Measurements from ENCODE around the gene ACSS3. TPM values are rescaled to one million over a fixed set of nuclear protein-coding genes. Genes with fewer than 3 reads are reported as not detected.
"Not testable (repeated sequence)": the region's sequence is repeated elsewhere in the genome, so short reads cannot be mapped to it uniquely, and the experiment has no call there.

ACSS3 gene
- total RNA-seq, 1 donor from 2014 or later, result 1.0 TPM

GRCh38 chr12:81095501-81096232 is 17.8 kb downstream of the ACSS3 start:
- no peak for DNase-seq

GRCh38 chr12:81105687-81106086 is 27.8 kb downstream of the ACSS3 start:
- no peak for DNase-seq

DNA sequence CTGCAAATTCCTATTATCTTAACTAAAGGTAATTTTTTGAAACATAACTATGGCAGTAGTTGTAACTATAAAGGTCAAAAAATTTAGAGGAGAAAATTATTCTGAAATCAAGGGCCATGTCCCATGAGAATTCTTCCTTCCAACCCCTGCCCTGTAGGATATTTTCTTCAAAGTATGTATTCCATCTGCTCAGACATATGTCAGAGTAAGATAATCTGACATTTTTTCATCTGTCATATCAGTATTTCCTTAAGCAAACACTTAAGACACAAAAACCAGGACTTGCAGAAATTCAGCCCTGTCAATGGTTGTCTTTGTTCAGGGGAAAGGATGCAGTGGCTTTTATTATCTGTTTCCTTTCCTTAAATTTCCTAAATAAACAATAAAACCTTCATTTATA is 36.3 kb downstream of the ACSS3 start:
- DNase-seq, result no peak

DNA sequence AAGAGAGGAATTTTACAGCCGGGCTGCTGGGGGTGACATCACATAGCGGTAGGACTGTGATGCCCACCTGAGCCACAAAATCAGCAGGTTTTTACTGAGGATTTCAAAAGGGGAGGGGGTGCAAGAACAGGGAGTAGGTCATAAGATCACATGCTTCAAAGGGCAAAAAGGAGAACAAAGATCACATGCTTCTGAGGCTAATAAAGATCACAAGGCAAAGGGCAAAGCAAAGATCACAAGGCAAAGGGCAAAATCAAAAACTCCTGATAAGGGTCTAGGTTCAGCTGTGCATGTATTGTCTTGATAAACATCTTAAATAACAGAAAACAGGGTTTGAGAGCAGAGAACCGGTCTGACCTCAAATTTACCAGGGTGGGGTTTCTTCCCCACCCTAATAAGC is 41.2 kb downstream of the ACSS3 start:
- not testable (repeated sequence) for DNase-seq

DNA sequence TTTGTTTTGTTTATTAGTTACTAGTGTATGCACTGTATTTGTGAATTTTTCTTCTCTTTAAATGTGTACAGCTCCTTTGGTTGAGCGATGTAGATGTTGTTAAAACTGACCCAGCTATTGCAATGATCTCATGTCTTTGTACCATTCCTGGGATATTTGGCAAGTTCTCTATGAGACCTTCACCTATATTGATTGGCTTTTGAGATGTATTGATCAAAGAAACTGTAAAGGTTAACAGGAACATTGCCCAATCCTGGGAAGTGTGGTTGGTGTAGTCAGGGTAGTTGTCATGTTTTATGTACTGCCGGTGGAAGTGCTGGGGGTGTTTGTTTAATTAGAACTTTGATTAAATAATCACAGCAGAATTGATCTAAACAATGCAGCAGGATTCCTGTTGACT is 43.1 kb downstream of the ACSS3 start:
- no peak for DNase-seq

DNA sequence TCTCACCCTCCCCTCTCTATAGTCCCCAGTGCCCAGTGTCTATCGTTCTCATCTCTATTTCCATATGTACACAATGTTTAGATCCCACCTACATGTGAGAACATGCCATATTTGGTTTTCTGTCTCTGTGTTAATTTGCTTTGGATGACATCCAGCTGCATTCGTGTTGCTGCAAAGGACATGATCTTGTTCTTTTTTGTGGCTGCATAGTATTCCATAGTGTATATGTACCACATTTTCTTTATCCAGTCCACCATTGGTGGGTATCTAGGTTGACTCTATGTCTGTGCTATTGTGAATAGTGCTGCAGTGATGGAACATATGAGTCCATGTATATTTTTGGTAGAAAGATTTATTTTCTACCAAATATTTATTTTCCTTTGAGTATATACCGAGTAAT is 45.7 kb downstream of the ACSS3 start:
- DNase-seq, result no peak

GRCh38 chr12:81125691-81126090 is 47.8 kb downstream of the ACSS3 start:
- DNase-seq, result no peak

GRCh38 chr12:81128930-81129554 is 51.2 kb downstream of the ACSS3 start:
- peak; percentile 62 for DNase-seq

- DNase-seq, result no peak
These were observed 58.6 kb downstream of the ACSS3 start for GRCh38 chr12:81136519-81136918.

- no peak for DNase-seq
These were observed 59.9 kb downstream of the ACSS3 start for GRCh38 chr12:81137801-81138200.

- DNase-seq, result no peak
These were observed 63.3 kb downstream of the ACSS3 start for GRCh38 chr12:81141217-81141616.

DNA sequence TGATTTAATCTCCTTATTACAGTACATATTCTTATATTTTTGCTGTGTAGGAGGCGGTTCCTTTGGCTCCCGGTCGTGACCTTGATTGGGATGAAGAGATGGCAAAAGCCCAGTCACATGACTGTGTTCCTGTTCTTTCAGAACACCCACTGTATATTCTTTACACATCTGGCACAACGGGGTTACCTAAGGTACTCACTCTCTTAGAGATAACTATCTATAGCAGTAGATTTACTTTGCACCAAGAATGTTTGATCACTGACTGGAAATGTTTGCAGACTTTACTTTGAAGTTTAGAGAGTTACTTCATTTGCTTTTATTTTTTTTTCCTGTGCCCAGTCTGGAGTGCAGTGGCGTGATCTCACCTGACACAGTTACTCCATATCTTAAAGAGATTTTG is 65.2 kb downstream of the ACSS3 start:
- DNase-seq, result no peak

DNA sequence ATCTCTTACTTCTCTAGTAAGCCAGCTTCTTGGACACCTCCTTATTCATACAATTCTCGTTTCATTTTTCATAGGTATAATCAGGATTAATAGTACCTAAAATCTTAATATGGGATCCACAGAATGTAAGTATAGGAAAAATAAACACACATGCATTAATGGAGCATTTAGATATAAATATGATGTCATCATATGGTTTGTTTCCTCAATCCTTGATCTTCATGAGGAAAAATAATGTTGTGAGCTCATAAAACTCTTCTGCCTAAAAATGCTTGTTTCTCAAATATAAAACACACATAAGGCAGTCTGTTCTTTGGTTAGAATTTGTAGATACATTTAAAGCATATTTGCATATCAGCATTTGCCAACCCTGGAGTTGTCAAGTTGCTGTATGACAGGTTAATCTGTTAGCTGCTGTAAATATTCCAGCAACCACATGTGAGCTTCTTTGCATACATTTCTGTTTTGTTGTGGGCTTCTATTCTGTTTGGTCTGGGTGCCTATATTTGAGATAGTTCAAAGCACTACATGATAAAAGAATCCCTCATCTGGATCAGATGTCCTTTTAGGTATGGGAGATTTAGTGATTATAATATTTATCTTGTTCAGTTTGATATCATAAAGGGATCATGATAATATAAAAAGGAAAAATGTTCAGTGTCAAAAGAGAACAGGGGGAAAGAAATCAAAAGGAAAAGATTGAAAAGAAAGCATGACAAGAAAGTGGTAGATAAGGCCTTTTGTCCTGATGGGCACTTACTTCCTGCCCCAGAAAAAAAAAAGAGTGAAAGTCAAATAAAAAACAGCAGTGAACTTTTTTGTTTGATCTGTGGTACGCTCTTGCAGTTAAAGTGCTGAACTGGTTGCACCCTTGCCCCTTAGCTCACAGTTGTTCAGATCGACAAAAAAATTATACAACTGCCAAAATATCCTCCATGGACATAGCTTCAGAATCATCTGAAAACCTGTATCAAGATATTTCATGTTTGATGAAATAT is 68.6 kb downstream of the ACSS3 start:
- no peak for DNase-seq

DNA sequence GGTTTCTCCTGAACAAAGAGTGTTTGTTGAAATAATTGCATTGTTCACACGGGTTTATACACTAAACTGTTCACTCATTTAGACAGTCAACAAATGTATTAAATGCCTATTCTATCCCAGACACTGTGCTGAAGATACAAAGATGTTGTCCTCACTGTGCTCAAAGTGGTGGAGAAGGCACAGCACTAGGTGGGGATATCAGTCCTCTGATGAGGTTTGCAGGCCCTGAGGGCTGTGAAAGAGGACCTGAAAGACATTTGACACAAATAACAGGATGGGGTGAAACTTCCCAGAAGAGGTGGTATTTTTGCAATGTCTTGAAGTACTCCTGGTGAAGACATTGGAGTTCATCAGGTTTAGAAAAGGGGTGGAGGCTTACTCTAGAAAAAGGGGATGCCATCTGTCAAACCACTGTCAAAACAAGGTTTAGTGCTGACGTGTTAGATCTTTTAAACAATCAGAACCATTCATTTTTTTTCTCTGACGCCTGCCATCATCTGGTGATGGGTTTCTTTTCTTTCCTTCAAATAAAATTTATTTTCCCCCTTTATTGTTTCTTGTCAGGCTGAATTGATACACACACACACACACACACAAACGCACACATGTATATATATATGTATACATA is 69.5 kb downstream of the ACSS3 start:
- DNase-seq, result no peak

DNA sequence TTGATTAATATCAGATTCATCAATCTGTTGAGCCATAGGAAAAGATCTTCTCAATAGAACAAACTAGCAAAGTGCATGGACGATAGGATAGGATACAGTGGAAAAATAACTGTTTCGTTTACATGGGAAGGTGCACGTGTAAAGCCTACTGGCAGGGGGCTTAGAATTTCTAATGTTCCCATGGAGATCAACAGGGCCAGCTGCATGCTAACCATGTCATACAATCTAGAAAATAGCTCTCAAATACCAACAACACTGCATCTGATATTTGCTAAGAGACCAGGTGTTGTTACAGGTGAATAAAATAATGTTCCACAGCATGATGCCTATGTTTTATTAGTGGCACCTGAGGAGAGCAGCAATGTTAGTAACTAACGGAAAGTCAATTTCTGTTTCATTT is 72.5 kb downstream of the ACSS3 start:
- DNase-seq, result no peak

DNA sequence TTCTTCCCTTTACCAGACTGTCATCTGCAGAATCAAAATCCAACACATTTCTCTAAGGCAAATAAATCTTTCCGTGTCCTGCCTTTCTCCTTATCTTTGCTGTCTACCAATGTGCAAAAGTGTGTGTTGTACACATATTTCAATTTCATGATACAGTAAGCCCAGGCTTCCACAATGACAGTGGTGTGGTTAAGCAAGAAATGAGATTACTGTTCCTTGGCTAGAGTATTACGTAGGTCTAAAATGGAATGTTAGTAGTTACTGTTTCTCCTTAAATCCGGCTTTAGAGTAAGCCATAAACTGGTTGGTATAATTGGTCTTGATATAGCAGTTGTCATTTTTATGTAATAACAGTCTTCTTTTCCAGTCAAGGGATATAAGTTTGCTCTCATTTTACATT is 82.0 kb downstream of the ACSS3 start:
- no peak for DNase-seq

GRCh38 chr12:81161680-81162079 is 83.8 kb downstream of the ACSS3 start:
- DNase-seq, result no peak

- no peak for DNase-seq
These were observed 84.7 kb downstream of the ACSS3 start for GRCh38 chr12:81162391-81163136.

- DNase-seq, result no peak
These were observed 86.9 kb downstream of the ACSS3 start for GRCh38 chr12:81164827-81165226.

- no peak for DNase-seq
These were observed 88.9 kb downstream of the ACSS3 start for GRCh38 chr12:81166790-81167189.

GRCh38 chr12:81167694-81168093 is 89.8 kb downstream of the ACSS3 start:
- DNase-seq, result peak; percentile 36

DNA sequence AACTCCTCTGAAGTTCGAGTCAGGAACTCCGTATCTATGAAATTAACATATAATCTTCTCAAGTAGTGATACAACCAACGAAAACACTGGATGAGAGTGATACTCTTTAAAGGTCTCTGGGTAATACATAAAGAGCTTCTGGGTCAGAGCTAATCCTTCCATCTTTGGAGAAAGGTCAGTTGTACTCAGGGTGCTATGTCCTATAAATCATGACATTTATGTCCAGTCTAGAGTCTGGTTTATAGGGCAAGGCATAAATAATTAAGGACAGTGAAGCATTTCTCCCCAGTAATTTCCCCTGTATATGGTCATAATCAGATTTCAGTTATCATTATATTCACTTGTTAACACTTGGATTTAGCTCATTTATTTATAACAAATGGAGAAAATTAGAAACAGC is 90.6 kb downstream of the ACSS3 start:
- no peak for DNase-seq

Data from dermis blood vessel endothelial cell (primary cell).